ENCODE data around the gene ALDH4A1.
"Not testable (repeated sequence)": the region's sequence is repeated elsewhere in the genome, so short reads cannot be mapped to it uniquely, and the experiment has no call there.

DNA sequence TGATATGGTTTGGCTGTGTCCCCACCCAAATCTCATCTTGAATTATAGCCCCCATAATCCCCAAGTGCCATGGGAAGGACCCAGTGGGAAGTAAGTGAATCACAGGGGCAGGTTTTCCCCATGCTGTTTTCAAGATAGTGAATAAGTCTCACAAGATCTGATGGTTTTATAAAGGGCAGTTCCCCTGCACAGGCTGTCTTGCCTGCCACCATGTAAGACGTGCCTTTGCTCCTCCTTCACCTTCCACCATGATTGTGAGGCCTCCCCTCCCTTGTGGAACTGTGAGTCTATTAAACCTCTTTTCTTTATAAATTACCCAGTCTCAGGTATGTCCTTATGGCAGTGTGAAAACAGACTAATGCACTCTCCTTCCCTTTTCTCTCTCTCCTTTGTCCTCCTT lies 70.0 kb downstream of the ALDH4A1 start:
- TF ChIP-seq POLR2A, POLR2AphosphoS5 (IDR thresholded peaks at IDR 0.05): not testable (repeated sequence)
